Activated CD4-positive, alpha-beta T cell treated with anti-CD3 and anti-CD28 coated beads for 24 hours (primary cell): ENCODE results near the gene POU6F2.

Experiments used
- DNase-seq, 2 donors: peaks; one replicate each; pipeline ENCODE4 v3.0.0-alpha.2; 2020; ENCODE audit warnings: low read depth in 2 of 2

Gene POU6F2

GRCh38 chr7:39400836-39401235, 423.1 kb downstream of the POU6F2 start:
- DNase-seq, result no peak

GRCh38 chr7:39402034-39402433, 424.3 kb downstream of the POU6F2 start:
- no peak for DNase-seq

- no peak for DNase-seq
Measured at GRCh38 chr7:39404907-39405306, 427.2 kb downstream of the POU6F2 start.

GRCh38 chr7:39405581-39405980, 427.9 kb downstream of the POU6F2 start:
- no peak for DNase-seq

- no peak for DNase-seq
Measured at GRCh38 chr7:39406467-39406866, 428.8 kb downstream of the POU6F2 start.

- DNase-seq, result no peak
Measured at GRCh38 chr7:39407137-39407536, 429.4 kb downstream of the POU6F2 start.

- DNase-seq, result no peak
Measured at GRCh38 chr7:39407723-39408122, 430.0 kb downstream of the POU6F2 start.

GRCh38 chr7:39408906-39409305, 431.2 kb downstream of the POU6F2 start:
- DNase-seq, result no peak

GRCh38 chr7:39410582-39410981, 432.9 kb downstream of the POU6F2 start:
- DNase-seq, result no peak

- no peak for DNase-seq
Measured at GRCh38 chr7:39413636-39414223, 436.0 kb downstream of the POU6F2 start.

GRCh38 chr7:39414224-39415035, 436.7 kb downstream of the POU6F2 start:
- DNase-seq, result peak; percentile 10 to 28

GRCh38 chr7:39415091-39415787, 437.5 kb downstream of the POU6F2 start:
- DNase-seq, result no peak

- no peak for DNase-seq
Measured at GRCh38 chr7:39416866-39417265, 439.2 kb downstream of the POU6F2 start.

GRCh38 chr7:39417642-39418041, 439.9 kb downstream of the POU6F2 start:
- no peak for DNase-seq

GRCh38 chr7:39421251-39421650, 443.5 kb downstream of the POU6F2 start:
- no peak for DNase-seq

GRCh38 chr7:39421661-39422060, 444.0 kb downstream of the POU6F2 start:
- no peak for DNase-seq

GRCh38 chr7:39428221-39428620, 450.5 kb downstream of the POU6F2 start:
- no peak for DNase-seq

GRCh38 chr7:39429421-39429820, 451.7 kb downstream of the POU6F2 start:
- no peak for DNase-seq

- no peak for DNase-seq
Measured at GRCh38 chr7:39430441-39430840, 452.7 kb downstream of the POU6F2 start.

- no peak for DNase-seq
Measured at GRCh38 chr7:39430909-39431641, 453.4 kb downstream of the POU6F2 start.

- DNase-seq, result no peak
Measured at GRCh38 chr7:39432368-39432767, 454.7 kb downstream of the POU6F2 start.

- DNase-seq, result no peak
Measured at GRCh38 chr7:39432807-39433416, 455.2 kb downstream of the POU6F2 start.
